ENCODE results near the gene SDR39U1.
"Not testable (repeated sequence)": the region's sequence is repeated elsewhere in the genome, so short reads cannot be mapped to it uniquely, and the experiment has no call there.

GRCh38 chr14:24470450-24470849 lies 27.9 kb upstream of the SDR39U1 start:
- not testable (repeated sequence) for TF ChIP-seq POLR2A (IDR thresholded peaks at IDR 0.05; ENCODE audit: low read length); GATA1 (IDR thresholded peaks at IDR 0.05; ENCODE audit: low read depth, low read length)
